K562 (cell line): Measurements from ENCODE around the gene SNRPA. TPM values are rescaled to one million over a fixed set of nuclear protein-coding genes. Genes with fewer than 3 reads are reported as not detected.

ENCODE experiments used
- ARNT ChIP-seq, 2 experiments: fragments of 450-650 bp; IDR thresholded peaks; 2 replicates each; pipeline ENCODE4 v1.6.1; 2016; ENCODE audit warnings: mild to moderate bottlenecking in 1 of 2
- ATF1 ChIP-seq, 2 experiments: fragments of 450-650 bp in 1 of 2; IDR thresholded peaks; 2 replicates each; pipeline ENCODE4 v1.6.1; 2016; ENCODE audit warnings: missing compliant biosample characterization in 1 of 2, missing genetic modification characterization in 1 of 2
- ESRRB ChIP-seq: fragments of 250-450 bp; sonication (Bioruptor Pico); IDR thresholded peaks from 2 replicates; pipeline ENCODE4 v1.5.0; 2020; ENCODE audit warnings: mild to moderate bottlenecking, moderate library complexity, borderline replicate concordance
- MED1 ChIP-seq: sonication (generic); formaldehyde crosslinking; IDR thresholded peaks from 2 replicates; pipeline ENCODE4 v1.8.1; 2023; ENCODE audit warnings: missing genetic modification reagents, borderline replicate concordance
- PML ChIP-seq: IDR thresholded peaks from 2 replicates; pipeline ENCODE4 v1.6.1; 2012; ENCODE audit warnings: low read length, inconsistent platforms
- SMARCB1 ChIP-seq: IDR thresholded peaks from 2 replicates; pipeline ENCODE4 v1.6.1; 2011; ENCODE audit warnings: improper control_type of control experiment, low read depth; ENCODE audit not compliant: insufficient read length
- STAG1 ChIP-seq: sonication (generic); formaldehyde crosslinking; IDR thresholded peaks from 2 replicates; pipeline ENCODE4 v1.5.0; 2020; ENCODE audit warnings: missing genetic modification reagents, borderline replicate concordance
- TOE1 ChIP-seq, 2 experiments: fragments of 450-650 bp in 1 of 2; sonication (generic) in 1 of 2; formaldehyde crosslinking in 1 of 2; IDR thresholded peaks; 2 replicates each; pipeline versions ENCODE4 v1.7.1 to v1.8.0; 2016 to 2022; ENCODE audit warnings: borderline replicate concordance in 2 of 2, mild to moderate bottlenecking in 2 of 2, antibody characterized with exemption in 1 of 2, inconsistent platforms in 1 of 2, low read depth in 1 of 2, missing genetic modification reagents in 1 of 2, moderate library complexity in 1 of 2
- ZNF140 ChIP-seq: fragments of 250-450 bp; sonication (Bioruptor Pico); IDR thresholded peaks from 2 replicates; pipeline ENCODE4 v1.8.0; 2021; ENCODE audit warnings: moderate library complexity, mild to moderate bottlenecking, inconsistent platforms
- ZNF143 ChIP-seq: sonication (generic); formaldehyde crosslinking; IDR thresholded peaks from 2 replicates; pipeline ENCODE4 v1.9.0; 2022; ENCODE audit warnings: mild to moderate bottlenecking, missing genetic modification reagents
- ZNF232 ChIP-seq: sonication (generic); formaldehyde crosslinking; IDR thresholded peaks from 2 replicates; pipeline ENCODE4 v1.8.0; 2022; ENCODE audit warnings: mild to moderate bottlenecking, missing genetic modification reagents
- ZNF696 ChIP-seq: fragments of 250-450 bp; sonication (Bioruptor Pico); conservative IDR thresholded peaks from 2 replicates; pipeline ENCODE4 v1.4.0; 2020; ENCODE audit warnings: mild to moderate bottlenecking, moderate library complexity
- ZNF76 ChIP-seq: fragments of 250-450 bp; sonication (Bioruptor Pico); IDR thresholded peaks from 2 replicates; pipeline ENCODE4 v1.4.0; 2020; ENCODE audit warnings: mild to moderate bottlenecking, moderate library complexity, borderline replicate concordance
- polyA plus RNA-seq, 8 experiments: library from polyadenylated mRNA; depleted of rRNA in 4 of 8; stranded (reverse) in 5 of 8; unstranded in 3 of 8; fragments of >200 nt; fragmentation: Nextera tagmentation in 2 of 8; fragmentation: Illumina TruSeq in 1 of 8; extraction: Ambion mirVana in 2 of 8; extraction: Trizol in 1 of 8; gene quantifications; 2 replicates each; pipeline versions ENCODE4 v1.2.1 to v1.2.3, GENCODE V29; 2011 to 2014; ENCODE audit warnings: inconsistent platforms in 1 of 8, missing spikeins in 1 of 8
- total RNA-seq, 7 experiments: library from RNA; depleted of rRNA in 6 of 7; stranded (reverse); fragments of >200 nt in 6 of 7; fragmentation: Illumina TruSeq in 2 of 7; extraction: Trizol in 2 of 7; gene quantifications; 2 replicates each; pipeline versions ENCODE4 v1.2.1 to v1.2.3, GENCODE V29; 2011 to 2021; ENCODE audit warnings: low replicate concordance in 1 of 7
- TF ChIP-seq, protein P1 (sequence below): fragments of 250-450 bp; sonication (Bioruptor Pico); IDR thresholded peaks from 2 replicates; pipeline ENCODE4 v1.5.0; 2020; ENCODE audit warnings: mild to moderate bottlenecking, borderline replicate concordance
- TF ChIP-seq, protein P2 (sequence below), 2 experiments: IDR thresholded peaks; 2 replicates each; pipeline ENCODE4 v1.6.1; 2012; ENCODE audit warnings: improper control_type of control experiment in 2 of 2, low read depth in 2 of 2, low read length in 2 of 2, borderline replicate concordance in 1 of 2
- TF ChIP-seq, protein P3 (sequence below): sonication (generic); formaldehyde crosslinking; IDR thresholded peaks from 2 replicates; pipeline ENCODE4 v1.8.1; 2023; ENCODE audit warnings: mild to moderate bottlenecking, missing genetic modification reagents
- TF ChIP-seq, protein P4 (sequence below): fragments of 250-450 bp; sonication (Bioruptor Pico); IDR thresholded peaks from 2 replicates; pipeline ENCODE4 v1.5.0; 2021; ENCODE audit warnings: mild to moderate bottlenecking, moderate library complexity

The SNRPA gene
- total and polyA plus RNA-seq, 9 of the 15 experiments (the other 6 are each of a cell fraction or from before 2014, with no cell fraction given) = 16.3 to 311 (median 193) TPM

DNA sequence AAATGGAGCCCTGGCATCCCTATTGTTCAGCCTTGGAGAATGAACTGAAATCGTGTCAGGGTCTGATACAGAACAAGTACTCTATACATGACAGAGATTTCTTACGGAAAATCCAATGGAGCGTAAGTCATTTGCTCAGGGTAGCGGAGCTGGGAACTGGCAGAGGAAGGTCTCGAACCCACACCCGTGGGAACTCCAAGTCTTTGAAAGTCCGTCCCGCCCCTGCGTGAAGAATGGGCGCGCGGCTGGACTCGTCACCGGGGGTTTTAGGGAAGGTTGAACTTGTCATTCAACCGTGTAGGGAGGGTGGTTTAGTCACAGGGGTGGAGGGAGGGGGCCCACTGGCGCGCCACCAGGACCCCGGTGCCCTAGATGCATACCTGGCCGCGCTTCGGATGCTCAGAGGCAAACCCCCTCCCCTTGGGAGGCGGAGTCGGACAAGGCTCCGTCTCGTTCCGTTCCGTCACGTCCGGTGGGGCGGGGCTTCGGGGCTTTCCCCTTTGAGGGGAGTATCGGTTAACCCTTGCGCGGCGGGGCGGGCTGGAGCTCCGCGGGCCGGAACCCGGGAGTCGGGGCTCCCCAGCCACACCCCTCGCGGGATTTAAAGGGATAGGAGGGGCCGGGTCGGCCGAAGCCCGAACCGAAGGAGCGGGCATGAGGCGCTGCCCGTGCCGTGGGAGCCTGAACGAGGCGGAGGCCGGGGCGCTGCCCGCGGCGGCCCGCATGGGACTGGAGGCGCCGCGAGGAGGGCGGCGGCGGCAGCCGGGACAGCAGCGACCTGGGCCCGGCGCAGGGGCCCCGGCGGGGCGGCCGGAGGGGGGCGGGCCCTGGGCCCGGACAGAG lies 34.3 kb upstream of the SNRPA start, which contains the start of the genes COQ8B and ITPKC (continued):
- TF ChIP-seq, protein P1, sequence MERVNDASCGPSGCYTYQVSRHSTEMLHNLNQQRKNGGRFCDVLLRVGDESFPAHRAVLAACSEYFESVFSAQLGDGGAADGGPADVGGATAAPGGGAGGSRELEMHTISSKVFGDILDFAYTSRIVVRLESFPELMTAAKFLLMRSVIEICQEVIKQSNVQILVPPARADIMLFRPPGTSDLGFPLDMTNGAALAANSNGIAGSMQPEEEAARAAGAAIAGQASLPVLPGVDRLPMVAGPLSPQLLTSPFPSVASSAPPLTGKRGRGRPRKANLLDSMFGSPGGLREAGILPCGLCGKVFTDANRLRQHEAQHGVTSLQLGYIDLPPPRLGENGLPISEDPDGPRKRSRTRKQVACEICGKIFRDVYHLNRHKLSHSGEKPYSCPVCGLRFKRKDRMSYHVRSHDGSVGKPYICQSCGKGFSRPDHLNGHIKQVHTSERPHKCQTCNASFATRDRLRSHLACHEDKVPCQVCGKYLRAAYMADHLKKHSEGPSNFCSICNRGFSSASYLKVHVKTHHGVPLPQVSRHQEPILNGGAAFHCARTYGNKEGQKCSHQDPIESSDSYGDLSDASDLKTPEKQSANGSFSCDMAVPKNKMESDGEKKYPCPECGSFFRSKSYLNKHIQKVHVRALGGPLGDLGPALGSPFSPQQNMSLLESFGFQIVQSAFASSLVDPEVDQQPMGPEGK (CRISPR knock-in tag) = no peak
- TF ChIP-seq ZNF76 (CRISPR knock-in tag) (no peak), SMARCB1 (no peak), ZNF143 (CRISPR knock-in tag) (no peak), PML (no peak), ARNT (IDR thresholded peaks at IDR 0.05) (no peak), STAG1 (CRISPR knock-in tag) (no peak), TOE1 (IDR thresholded peaks at IDR 0.05; ENCODE audit: borderline replicate concordance) (peak; percentile 79; the same call in 1 of the 2 replicates), TOE1 (CRISPR knock-in tag; IDR thresholded peaks at IDR 0.05; ENCODE audit: borderline replicate concordance, low read depth) (no peak), MED1 (no peak), ZNF232 (no peak), ZNF696 (no peak), ESRRB (no peak), ATF1 (CRISPR knock-in tag; IDR thresholded peaks at IDR 0.05) (peak; percentile 64), ATF1 (tag; IDR thresholded peaks at IDR 0.05) (peak; percentile 91), ZNF140 (no peak)
- TF ChIP-seq, protein P2, sequence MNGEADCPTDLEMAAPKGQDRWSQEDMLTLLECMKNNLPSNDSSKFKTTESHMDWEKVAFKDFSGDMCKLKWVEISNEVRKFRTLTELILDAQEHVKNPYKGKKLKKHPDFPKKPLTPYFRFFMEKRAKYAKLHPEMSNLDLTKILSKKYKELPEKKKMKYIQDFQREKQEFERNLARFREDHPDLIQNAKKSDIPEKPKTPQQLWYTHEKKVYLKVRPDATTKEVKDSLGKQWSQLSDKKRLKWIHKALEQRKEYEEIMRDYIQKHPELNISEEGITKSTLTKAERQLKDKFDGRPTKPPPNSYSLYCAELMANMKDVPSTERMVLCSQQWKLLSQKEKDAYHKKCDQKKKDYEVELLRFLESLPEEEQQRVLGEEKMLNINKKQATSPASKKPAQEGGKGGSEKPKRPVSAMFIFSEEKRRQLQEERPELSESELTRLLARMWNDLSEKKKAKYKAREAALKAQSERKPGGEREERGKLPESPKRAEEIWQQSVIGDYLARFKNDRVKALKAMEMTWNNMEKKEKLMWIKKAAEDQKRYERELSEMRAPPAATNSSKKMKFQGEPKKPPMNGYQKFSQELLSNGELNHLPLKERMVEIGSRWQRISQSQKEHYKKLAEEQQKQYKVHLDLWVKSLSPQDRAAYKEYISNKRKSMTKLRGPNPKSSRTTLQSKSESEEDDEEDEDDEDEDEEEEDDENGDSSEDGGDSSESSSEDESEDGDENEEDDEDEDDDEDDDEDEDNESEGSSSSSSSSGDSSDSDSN (IDR thresholded peaks at IDR 0.05; ENCODE audit: borderline replicate concordance in 1 of 2, low read depth in 2 of 2, low read length in 2 of 2) = peak; percentile 82 to 90
- TF ChIP-seq, protein P3, sequence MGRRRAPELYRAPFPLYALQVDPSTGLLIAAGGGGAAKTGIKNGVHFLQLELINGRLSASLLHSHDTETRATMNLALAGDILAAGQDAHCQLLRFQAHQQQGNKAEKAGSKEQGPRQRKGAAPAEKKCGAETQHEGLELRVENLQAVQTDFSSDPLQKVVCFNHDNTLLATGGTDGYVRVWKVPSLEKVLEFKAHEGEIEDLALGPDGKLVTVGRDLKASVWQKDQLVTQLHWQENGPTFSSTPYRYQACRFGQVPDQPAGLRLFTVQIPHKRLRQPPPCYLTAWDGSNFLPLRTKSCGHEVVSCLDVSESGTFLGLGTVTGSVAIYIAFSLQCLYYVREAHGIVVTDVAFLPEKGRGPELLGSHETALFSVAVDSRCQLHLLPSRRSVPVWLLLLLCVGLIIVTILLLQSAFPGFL (CRISPR knock-in tag) = no peak
- TF ChIP-seq, protein P4, sequence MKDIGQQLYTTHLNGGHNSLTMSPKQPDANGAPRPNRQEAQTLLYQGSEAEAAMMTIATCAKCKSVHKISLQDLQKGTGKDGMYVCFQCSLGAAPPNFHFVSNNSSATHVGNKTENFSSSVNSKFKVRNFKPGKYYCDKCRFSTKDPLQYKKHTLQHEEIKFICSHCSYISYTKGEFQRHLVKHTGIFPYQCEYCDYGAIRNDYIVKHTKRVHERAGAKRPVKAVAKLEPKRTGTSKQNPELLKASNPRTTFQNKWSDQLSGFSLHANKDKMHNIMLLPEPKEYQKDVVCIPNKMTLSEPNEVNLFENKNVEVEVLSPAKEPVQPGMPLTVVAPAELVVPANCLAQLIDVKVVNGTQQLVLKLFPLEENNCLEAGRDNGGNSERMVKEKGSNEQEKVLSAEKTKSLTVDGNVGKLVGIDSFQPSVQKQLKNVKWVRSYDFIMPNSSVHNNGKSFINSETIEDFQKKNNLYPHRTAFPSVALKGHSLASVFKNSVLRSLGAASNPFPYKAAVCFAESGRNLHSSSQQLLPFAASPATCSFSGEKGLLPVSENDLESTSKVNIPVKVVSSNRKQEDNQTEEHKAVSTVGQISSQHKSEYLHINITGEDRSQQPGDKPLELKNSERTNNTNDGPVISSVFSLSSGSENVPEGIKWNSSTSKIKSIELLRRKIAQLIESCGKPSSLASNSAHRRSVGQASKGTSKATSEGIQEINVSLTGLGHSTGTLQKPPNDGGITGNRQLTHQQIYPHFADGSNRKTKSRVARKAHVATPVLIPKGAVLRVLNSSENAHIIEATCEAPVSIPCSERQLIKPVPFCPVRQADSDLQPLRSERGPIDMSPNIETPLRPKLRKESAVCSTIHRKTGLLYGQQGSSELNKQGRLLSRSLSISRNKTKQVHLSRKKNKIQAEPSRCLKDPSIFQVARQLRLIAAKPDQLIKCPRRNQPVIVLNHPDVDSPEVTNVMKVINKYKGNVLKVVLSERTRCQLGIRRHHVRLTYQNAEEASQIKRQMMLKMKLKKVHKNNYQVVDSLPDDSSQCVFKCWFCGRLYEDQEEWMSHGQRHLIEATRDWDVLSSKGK (CRISPR knock-in tag) = no peak
